Ovary (tissue), 3 donors: ENCODE results near the gene MID1.

Source experiments
- CTCF ChIP-seq, 3 donors: fragments of 450-650 bp in 2 of 3; fragments of 200-600 bp in 1 of 3; IDR thresholded peaks; one replicate each; pipeline versions ENCODE4 v1.5.1 to v1.8.0; 2016 to 2022; ENCODE audit warnings: antibody characterized with exemption in 3 of 3, mild to moderate bottlenecking in 1 of 3
- EP300 ChIP-seq: sonication (generic); formaldehyde crosslinking; IDR thresholded peaks from one replicate; pipeline ENCODE4 v1.6.1; 2017; ENCODE audit warnings: antibody characterized with exemption
- POLR2A ChIP-seq: fragments of 450-650 bp; IDR thresholded peaks from one replicate; pipeline ENCODE4 v1.6.1; 2017; ENCODE audit warnings: antibody characterized with exemption, mild to moderate bottlenecking, moderate library complexity
- donor health status: DM: no; HTN: no; CAD: no.

GRCh38 chrX:10507181-10507580 is 113.2 kb downstream of the MID1 start:
- TF ChIP-seq CTCF (IDR thresholded peaks at IDR 0.05) (no peak), EP300 (no peak), POLR2A (no peak)
